ENCODE results near the gene ZNF14.

The ZNF14 gene

GRCh38 chr19:19662344-19662743 is 70.6 kb downstream of the ZNF14 start:
- peaks cover 38% of the 10 kb centered on the region for H3K36me3 Mint-ChIP-seq (ENCODE audit: low read depth)
- H3K9me3 Mint-ChIP-seq, result peaks cover 4% of the 10 kb centered on the region
- peak overlapping the region; percentile 90 for H3K27ac Mint-ChIP-seq
- no peak for DNase-seq (ENCODE audit: low spot score)
- no peaks in the 10 kb centered on the region for H3K27me3 Mint-ChIP-seq (ENCODE audit: low read depth)
- peak overlapping the region; percentile 90 for H3K4me3 Mint-ChIP-seq
- H3K4me1 Mint-ChIP-seq (ENCODE audit: low read depth), result peaks cover 21% of the 10 kb centered on the region

GRCh38 chr19:19661675-19662251 is 71.1 kb downstream of the ZNF14 start:
- Mint-ChIP-seq H3K9me3 (peaks cover 1% of the 10 kb centered on the region), H3K27me3 (ENCODE audit: low read depth) (no peaks in the 10 kb centered on the region), H3K36me3 (ENCODE audit: low read depth) (peaks cover 39% of the 10 kb centered on the region), H3K4me1 (ENCODE audit: low read depth) (peaks cover 21% of the 10 kb centered on the region), H3K4me3 (peak overlapping the region; percentile 90), H3K27ac (peak overlapping the region; percentile 90)
- DNase-seq (ENCODE audit: low spot score), result peak; percentile 26

- H3K4me1 Mint-ChIP-seq (ENCODE audit: low read depth), result peaks cover 21% of the 10 kb centered on the region
- no peaks in the 10 kb centered on the region for H3K27me3 Mint-ChIP-seq (ENCODE audit: low read depth)
- H3K27ac Mint-ChIP-seq, result peak overlapping the region; percentile 90
- H3K4me3 Mint-ChIP-seq, result peak overlapping the region; percentile 90
- peaks cover 38% of the 10 kb centered on the region for H3K36me3 Mint-ChIP-seq (ENCODE audit: low read depth)
- H3K9me3 Mint-ChIP-seq, result no peaks in the 10 kb centered on the region
- no peak for DNase-seq (ENCODE audit: low spot score)
Observed at GRCh38 chr19:19661141-19661674, 71.7 kb downstream of the ZNF14 start.
